ENCODE data around the gene TCOF1. TPM values are rescaled to one million over a fixed set of nuclear protein-coding genes. Genes with fewer than 3 reads are reported as not detected.

Gene TCOF1
- total RNA-seq, 1 donor from 2014 or later, result 47.5 TPM

- Histone ChIP-seq H3K4me1 (ENCODE audit: insufficient read depth, low read length) (peaks cover 10% of the 10 kb centered on the region), H3K9me3 (ENCODE audit: insufficient read depth, low read depth, low read length) (no peaks in the 10 kb centered on the region), H3K27ac (ENCODE audit: low read depth, low read length) (no peak overlapping the region), H4K20me1 (ENCODE audit: insufficient read depth, low read length) (no peaks in the 10 kb centered on the region), H3K36me3 (ENCODE audit: insufficient read depth, low read length) (no peaks in the 10 kb centered on the region), H2AFZ (ENCODE audit: low read depth, low read length) (no peak overlapping the region), H3K79me2 (ENCODE audit: insufficient read depth, low read length) (no peaks in the 10 kb centered on the region), H3K9ac (ENCODE audit: low read length) (no peak overlapping the region), H3K4me3 (ENCODE audit: insufficient read depth, low read depth, low read length) (no peak overlapping the region), H3K4me2 (ENCODE audit: low read length) (no peak overlapping the region), H3K27me3 (ENCODE audit: insufficient read depth, low read length) (no peaks in the 10 kb centered on the region)
- H3K4me1 Mint-ChIP-seq (ENCODE audit: low read depth, unreplicated experiment), result peaks cover 30% of the 10 kb centered on the region
- no peaks in the 10 kb centered on the region for H3K36me3 Mint-ChIP-seq (ENCODE audit: low read depth, unreplicated experiment)
- peaks cover 7% of the 10 kb centered on the region for H3K27me3 Mint-ChIP-seq (ENCODE audit: low read depth, unreplicated experiment)
- no peak overlapping the region for H3K4me3 Mint-ChIP-seq (ENCODE audit: unreplicated experiment)
- peak overlapping the region; percentile 48 for H3K27ac Mint-ChIP-seq (ENCODE audit: unreplicated experiment)
- TF ChIP-seq, protein P1, sequence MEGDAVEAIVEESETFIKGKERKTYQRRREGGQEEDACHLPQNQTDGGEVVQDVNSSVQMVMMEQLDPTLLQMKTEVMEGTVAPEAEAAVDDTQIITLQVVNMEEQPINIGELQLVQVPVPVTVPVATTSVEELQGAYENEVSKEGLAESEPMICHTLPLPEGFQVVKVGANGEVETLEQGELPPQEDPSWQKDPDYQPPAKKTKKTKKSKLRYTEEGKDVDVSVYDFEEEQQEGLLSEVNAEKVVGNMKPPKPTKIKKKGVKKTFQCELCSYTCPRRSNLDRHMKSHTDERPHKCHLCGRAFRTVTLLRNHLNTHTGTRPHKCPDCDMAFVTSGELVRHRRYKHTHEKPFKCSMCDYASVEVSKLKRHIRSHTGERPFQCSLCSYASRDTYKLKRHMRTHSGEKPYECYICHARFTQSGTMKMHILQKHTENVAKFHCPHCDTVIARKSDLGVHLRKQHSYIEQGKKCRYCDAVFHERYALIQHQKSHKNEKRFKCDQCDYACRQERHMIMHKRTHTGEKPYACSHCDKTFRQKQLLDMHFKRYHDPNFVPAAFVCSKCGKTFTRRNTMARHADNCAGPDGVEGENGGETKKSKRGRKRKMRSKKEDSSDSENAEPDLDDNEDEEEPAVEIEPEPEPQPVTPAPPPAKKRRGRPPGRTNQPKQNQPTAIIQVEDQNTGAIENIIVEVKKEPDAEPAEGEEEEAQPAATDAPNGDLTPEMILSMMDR (IDR thresholded peaks at IDR 0.05; ENCODE audit: insufficient read depth, low read depth, low read length), result no peak
- no peak for TF ChIP-seq EZH2 (IDR thresholded peaks at IDR 0.05; ENCODE audit: insufficient read depth, low read length)
- no peak for FAIRE-seq
- peaks cover 2% of the 10 kb centered on the region for H3K9me3 Mint-ChIP-seq (ENCODE audit: unreplicated experiment)
- DNase-seq (ENCODE audit: low read depth), result no peak
Measured at GRCh38 chr5:150312518-150312917, 45.0 kb upstream of the TCOF1 start.

- peaks cover 2% of the 10 kb centered on the region for H3K27me3 Mint-ChIP-seq (ENCODE audit: low read depth, unreplicated experiment)
- no peak overlapping the region for H3K4me3 Mint-ChIP-seq (ENCODE audit: unreplicated experiment)
- Histone ChIP-seq H3K9me3 (ENCODE audit: insufficient read depth, low read depth, low read length) (no peaks in the 10 kb centered on the region), H3K27ac (ENCODE audit: low read depth, low read length) (no peak overlapping the region), H2AFZ (ENCODE audit: low read depth, low read length) (no peak overlapping the region), H3K4me3 (ENCODE audit: insufficient read depth, low read depth, low read length) (no peak overlapping the region), H3K27me3 (ENCODE audit: insufficient read depth, low read length) (no peaks in the 10 kb centered on the region), H3K36me3 (ENCODE audit: insufficient read depth, low read length) (no peaks in the 10 kb centered on the region), H3K79me2 (ENCODE audit: insufficient read depth, low read length) (no peaks in the 10 kb centered on the region), H3K4me1 (ENCODE audit: insufficient read depth, low read length) (peaks cover 20% of the 10 kb centered on the region), H3K4me2 (ENCODE audit: low read length) (no peak overlapping the region), H3K9ac (ENCODE audit: low read length) (no peak overlapping the region), H4K20me1 (ENCODE audit: insufficient read depth, low read length) (no peaks in the 10 kb centered on the region)
- FAIRE-seq, result no peak
- peaks cover 40% of the 10 kb centered on the region for H3K4me1 Mint-ChIP-seq (ENCODE audit: low read depth, unreplicated experiment)
- peaks cover 2% of the 10 kb centered on the region for H3K9me3 Mint-ChIP-seq (ENCODE audit: unreplicated experiment)
- no peak for DNase-seq (ENCODE audit: low read depth)
- H3K36me3 Mint-ChIP-seq (ENCODE audit: low read depth, unreplicated experiment), result no peaks in the 10 kb centered on the region
- TF ChIP-seq EZH2 (IDR thresholded peaks at IDR 0.05; ENCODE audit: insufficient read depth, low read length), result no peak
- TF ChIP-seq, protein P1 (IDR thresholded peaks at IDR 0.05; ENCODE audit: insufficient read depth, low read depth, low read length), result no peak
- no peak overlapping the region for H3K27ac Mint-ChIP-seq (ENCODE audit: unreplicated experiment)
Measured at GRCh38 chr5:150313501-150313900, 44.0 kb upstream of the TCOF1 start.

GRCh38 chr5:150313921-150314716, 43.4 kb upstream of the TCOF1 start:
- TF ChIP-seq, protein P1 (IDR thresholded peaks at IDR 0.05; ENCODE audit: insufficient read depth, low read depth, low read length), result no peak
- TF ChIP-seq EZH2 (IDR thresholded peaks at IDR 0.05; ENCODE audit: insufficient read depth, low read length), result no peak
- Histone ChIP-seq H3K9ac (ENCODE audit: low read length) (no peak overlapping the region), H3K36me3 (ENCODE audit: insufficient read depth, low read length) (no peaks in the 10 kb centered on the region), H3K27ac (ENCODE audit: low read depth, low read length) (no peak overlapping the region), H3K79me2 (ENCODE audit: insufficient read depth, low read length) (no peaks in the 10 kb centered on the region), H3K4me3 (ENCODE audit: insufficient read depth, low read depth, low read length) (no peak overlapping the region), H3K27me3 (ENCODE audit: insufficient read depth, low read length) (no peaks in the 10 kb centered on the region), H2AFZ (ENCODE audit: low read depth, low read length) (no peak overlapping the region), H3K4me2 (ENCODE audit: low read length) (no peak overlapping the region), H4K20me1 (ENCODE audit: insufficient read depth, low read length) (no peaks in the 10 kb centered on the region), H3K9me3 (ENCODE audit: insufficient read depth, low read depth, low read length) (no peaks in the 10 kb centered on the region), H3K4me1 (ENCODE audit: insufficient read depth, low read length) (peaks cover 26% of the 10 kb centered on the region)
- Mint-ChIP-seq H3K4me1 (ENCODE audit: low read depth, unreplicated experiment) (peaks cover 43% of the 10 kb centered on the region), H3K4me3 (ENCODE audit: unreplicated experiment) (no peak overlapping the region), H3K9me3 (ENCODE audit: unreplicated experiment) (peaks cover 2% of the 10 kb centered on the region), H3K27me3 (ENCODE audit: low read depth, unreplicated experiment) (peaks cover 2% of the 10 kb centered on the region), H3K36me3 (ENCODE audit: low read depth, unreplicated experiment) (no peaks in the 10 kb centered on the region), H3K27ac (ENCODE audit: unreplicated experiment) (no peak overlapping the region)
- no peak for FAIRE-seq
- DNase-seq (ENCODE audit: low read depth), result no peak
